Measurements from ENCODE around the gene NAALADL1. TPM values are rescaled to one million over a fixed set of nuclear protein-coding genes. Genes with fewer than 3 reads are reported as not detected.

Gene NAALADL1
- total RNA-seq, 4 donors from 2014 or later: 18.6 to 38.9 (median 29.1) TPM

DNA sequence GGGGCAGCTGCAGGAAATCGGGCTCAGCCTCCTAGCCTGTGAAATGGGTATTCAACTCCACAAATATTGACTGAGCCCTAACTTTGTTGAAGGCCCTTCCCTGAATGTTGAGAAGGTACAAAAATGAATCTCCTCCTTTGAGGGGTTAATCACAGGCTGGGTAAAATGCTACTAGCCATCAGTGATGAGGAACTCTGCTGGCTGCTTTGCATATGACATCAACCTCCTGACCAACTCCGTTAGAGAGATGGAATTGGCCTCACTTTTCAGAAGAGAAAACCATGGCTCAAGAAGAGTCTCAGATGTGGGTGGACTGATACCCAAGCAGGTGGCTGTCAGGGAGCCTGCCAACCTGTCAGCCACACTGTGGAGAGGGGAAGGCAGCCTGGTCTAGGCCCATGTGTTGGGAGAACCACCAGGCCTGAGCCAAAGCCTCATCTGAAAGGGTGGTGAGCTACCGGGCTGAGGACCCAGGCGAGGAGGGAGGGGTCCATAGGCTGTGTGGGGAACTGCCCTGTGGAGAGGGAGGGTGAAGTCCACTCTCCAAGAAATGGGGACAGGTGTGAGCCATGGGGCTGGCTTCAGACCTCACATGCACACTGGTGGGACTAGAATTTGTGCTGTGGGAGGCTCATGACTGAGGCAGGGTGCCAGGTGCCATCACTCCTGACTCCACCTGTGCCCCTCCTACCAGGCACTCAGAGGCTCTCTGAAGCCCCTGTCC, 13.7 kb upstream of the NAALADL1 start:
- Histone ChIP-seq H3K27me3 (no peaks in the 10 kb centered on the region), H3K4me3 (no peak overlapping the region), H3K9me3 (no peaks in the 10 kb centered on the region), H3K27ac (no peak overlapping the region), H3K36me3 (no peaks in the 10 kb centered on the region), H3K4me1 (no peaks in the 10 kb centered on the region)
- no peak for DNase-seq (ENCODE audit: low spot score in 2 of 2)
- TF ChIP-seq POLR2A (IDR thresholded peaks at IDR 0.05): no peak
- TF ChIP-seq EP300 (IDR thresholded peaks at IDR 0.05): no peak
- no peak for TF ChIP-seq CTCF (IDR thresholded peaks at IDR 0.05)
- WGBS, 2 donors: 42 to 67% methylated on average over 2 to 4 of the region's 4 CpGs

DNA sequence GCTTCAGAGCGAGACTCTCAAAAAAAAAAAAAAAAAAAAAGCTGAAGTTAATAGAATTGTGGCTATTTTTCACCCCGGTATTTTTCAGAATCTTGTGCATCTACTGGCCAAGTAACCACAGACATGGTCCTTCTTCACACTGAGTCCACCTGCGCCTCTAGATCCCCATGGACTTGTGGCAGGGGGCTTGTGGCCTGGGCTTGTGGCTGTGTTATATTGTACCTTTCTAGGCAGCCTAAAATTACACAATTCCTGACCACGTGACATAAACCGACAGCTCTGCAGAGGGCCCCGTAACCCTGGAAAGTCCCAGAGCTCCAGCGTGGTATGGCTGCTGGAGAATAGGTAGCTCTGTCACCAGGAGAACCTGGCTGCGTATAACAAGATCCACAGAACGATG, 10.9 kb upstream of the NAALADL1 start:
- no peak overlapping the region for H3K27ac ChIP-seq
- H3K36me3 ChIP-seq: no peaks in the 10 kb centered on the region
- TF ChIP-seq POLR2A (IDR thresholded peaks at IDR 0.05) (no peak), EP300 (IDR thresholded peaks at IDR 0.05) (no peak), CTCF (IDR thresholded peaks at IDR 0.05) (no peak)
- DNase-seq (ENCODE audit: low spot score in 2 of 2): no peak
- 64 to 68% methylated on average over 9 of the region's 9 CpGs for WGBS, 2 donors
- no peaks in the 10 kb centered on the region for H3K27me3 ChIP-seq
- no peaks in the 10 kb centered on the region for H3K9me3 ChIP-seq
- no peak overlapping the region for H3K4me3 ChIP-seq
- H3K4me1 ChIP-seq: no peaks in the 10 kb centered on the region

DNA sequence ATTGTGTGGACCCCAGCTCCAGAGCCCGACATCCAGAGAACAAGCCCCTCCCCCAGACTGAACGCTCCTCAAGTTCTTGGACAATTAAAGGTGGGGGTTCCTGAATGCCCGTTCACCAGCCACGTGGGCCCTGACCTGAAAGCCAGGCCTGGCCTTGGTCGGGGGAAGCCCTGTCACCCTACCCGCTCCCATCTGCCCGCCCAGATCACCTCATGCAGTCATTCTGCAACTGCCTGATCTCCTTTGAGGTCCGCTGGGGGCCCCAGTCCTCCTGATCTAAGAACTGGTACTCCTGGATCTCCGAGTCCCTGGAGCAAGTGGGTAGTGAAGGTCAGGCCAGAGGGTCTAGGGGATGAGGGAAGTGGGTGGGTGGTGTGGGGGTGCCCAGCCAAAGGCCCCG, 9.1 kb upstream of the NAALADL1 start:
- Histone ChIP-seq H3K4me1 (no peaks in the 10 kb centered on the region), H3K4me3 (no peak overlapping the region), H3K27ac (no peak overlapping the region), H3K27me3 (no peaks in the 10 kb centered on the region), H3K36me3 (no peaks in the 10 kb centered on the region), H3K9me3 (no peaks in the 10 kb centered on the region)
- no peak for TF ChIP-seq POLR2A (IDR thresholded peaks at IDR 0.05)
- TF ChIP-seq EP300 (IDR thresholded peaks at IDR 0.05): no peak
- no peak for TF ChIP-seq CTCF (IDR thresholded peaks at IDR 0.05)
- 71 to 76% methylated on average over 8 to 9 of the region's 10 CpGs for WGBS, 2 donors
- no peak for DNase-seq (ENCODE audit: low spot score in 2 of 2)

- no peaks in the 10 kb centered on the region for H3K36me3 ChIP-seq
- WGBS, 2 donors: 48 to 54% methylated on average over 3 to 4 of the region's 4 CpGs
- H3K4me3 ChIP-seq: no peak overlapping the region
- no peaks in the 10 kb centered on the region for H3K4me1 ChIP-seq
- no peaks in the 10 kb centered on the region for H3K27me3 ChIP-seq
- no peaks in the 10 kb centered on the region for H3K9me3 ChIP-seq
- TF ChIP-seq CTCF (IDR thresholded peaks at IDR 0.05): no peak
- TF ChIP-seq POLR2A (IDR thresholded peaks at IDR 0.05): no peak
- no peak for TF ChIP-seq EP300 (IDR thresholded peaks at IDR 0.05)
- no peak for DNase-seq (ENCODE audit: low spot score in 2 of 2)
- H3K27ac ChIP-seq: no peak overlapping the region
Observed at GRCh38 chr11:65066805-65067291, 8.5 kb upstream of the NAALADL1 start.

DNA sequence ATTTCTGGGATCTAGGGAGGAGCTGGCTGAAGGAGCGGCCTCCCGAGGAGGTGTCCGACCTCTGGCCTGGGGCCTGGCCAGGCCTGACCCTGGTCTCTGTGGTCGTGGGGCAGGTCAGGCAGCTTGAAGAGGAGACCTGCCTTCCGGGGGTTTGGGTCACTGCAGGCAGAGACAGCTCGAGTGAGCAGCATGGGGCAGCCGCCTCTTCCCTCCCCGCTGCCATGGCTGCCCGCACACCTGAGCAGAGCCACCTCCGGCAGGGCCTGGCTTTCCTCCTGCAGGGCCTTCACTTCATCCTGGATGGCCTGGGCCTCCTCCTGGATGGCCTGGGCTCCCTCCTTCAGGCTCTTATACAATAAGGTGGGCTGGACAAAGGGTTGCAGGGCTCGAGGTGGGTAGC, 8.0 kb upstream of the NAALADL1 start:
- Histone ChIP-seq H3K36me3 (no peaks in the 10 kb centered on the region), H3K9me3 (no peaks in the 10 kb centered on the region), H3K4me3 (no peak overlapping the region), H3K27me3 (no peaks in the 10 kb centered on the region), H3K4me1 (no peaks in the 10 kb centered on the region), H3K27ac (no peak overlapping the region)
- DNase-seq (ENCODE audit: low spot score in 2 of 2): no peak
- TF ChIP-seq EP300 (IDR thresholded peaks at IDR 0.05): no peak
- no peak for TF ChIP-seq CTCF (IDR thresholded peaks at IDR 0.05)
- TF ChIP-seq POLR2A (IDR thresholded peaks at IDR 0.05): no peak
- 11 to 71% methylated on average over 1 to 10 of the region's 11 CpGs for WGBS, 2 donors
